Measurements from ENCODE around the gene GBP7.

The GBP7 gene

DNA sequence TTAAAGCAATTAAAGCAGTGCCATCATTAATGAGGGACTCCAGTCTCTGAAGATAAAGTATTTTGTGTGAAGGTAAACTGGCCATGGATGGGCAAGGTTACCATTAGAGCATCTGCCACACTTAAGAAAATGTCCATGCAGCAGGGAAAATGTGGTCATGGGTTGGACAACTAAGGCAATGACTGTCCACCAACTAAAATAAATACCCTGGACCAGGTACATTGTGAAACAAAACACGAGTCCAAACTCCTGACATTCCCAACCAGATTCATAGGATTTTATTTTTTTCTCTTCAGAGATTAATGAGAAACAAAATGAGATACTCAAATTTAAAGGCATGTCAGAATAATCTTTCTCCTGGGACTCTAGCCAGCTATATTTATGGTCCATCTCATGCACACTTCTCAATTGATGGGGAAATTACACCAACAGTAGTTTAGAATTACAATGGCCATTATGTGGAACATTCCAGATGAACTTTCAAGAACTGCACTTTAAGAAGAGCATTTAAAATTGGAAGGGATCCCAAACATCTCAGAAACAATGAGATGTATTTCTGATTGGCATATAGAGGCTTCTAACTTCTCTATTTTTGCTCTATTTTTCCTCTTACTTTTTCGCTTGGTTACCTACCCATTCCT, 8.1 kb downstream of the GBP7 start:
- H3K9ac ChIP-seq (ENCODE audit: low read depth, low read length), result no peak overlapping the region
- H3K4me3 ChIP-seq (ENCODE audit: low read length), result no peak overlapping the region
- no peaks in the 10 kb centered on the region for H3K4me1 ChIP-seq (ENCODE audit: insufficient read depth, low read length)
- no peaks in the 10 kb centered on the region for H3K9me3 ChIP-seq (ENCODE audit: insufficient read depth, low read depth, low read length)
- no peaks in the 10 kb centered on the region for H3K27me3 ChIP-seq (ENCODE audit: insufficient read depth, low read length)
- H3K27ac ChIP-seq (ENCODE audit: low read length), result no peak overlapping the region
- no peaks in the 10 kb centered on the region for H3K36me3 ChIP-seq (ENCODE audit: insufficient read depth, low read depth, low read length)

DNA sequence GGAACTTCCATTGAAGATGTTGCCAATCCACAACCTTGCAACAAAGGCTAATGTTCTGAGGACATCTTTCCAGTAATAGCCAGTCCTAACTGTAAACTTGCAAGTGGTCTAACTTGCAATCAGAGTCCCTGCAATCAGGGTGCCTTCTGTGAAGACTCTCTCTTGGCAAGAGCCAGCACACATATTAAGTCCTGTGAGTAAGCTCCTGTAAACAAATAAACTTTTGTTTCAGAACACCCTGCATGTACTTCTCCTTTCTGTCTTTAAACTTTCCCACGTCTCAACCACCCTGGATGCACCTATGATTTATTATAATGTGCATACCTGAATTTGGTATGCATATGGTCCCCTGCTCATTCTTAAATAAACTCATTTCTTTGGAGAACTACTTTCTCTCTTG, 9.1 kb downstream of the GBP7 start:
- H3K9ac ChIP-seq (ENCODE audit: low read depth, low read length), result no peak overlapping the region
- no peaks in the 10 kb centered on the region for H3K9me3 ChIP-seq (ENCODE audit: insufficient read depth, low read depth, low read length)
- H3K4me1 ChIP-seq (ENCODE audit: insufficient read depth, low read length), result no peaks in the 10 kb centered on the region
- no peak overlapping the region for H3K4me3 ChIP-seq (ENCODE audit: low read length)
- no peak overlapping the region for H3K27ac ChIP-seq (ENCODE audit: low read length)
- H3K27me3 ChIP-seq (ENCODE audit: insufficient read depth, low read length), result no peaks in the 10 kb centered on the region
- H3K36me3 ChIP-seq (ENCODE audit: insufficient read depth, low read depth, low read length), result no peaks in the 10 kb centered on the region

DNA sequence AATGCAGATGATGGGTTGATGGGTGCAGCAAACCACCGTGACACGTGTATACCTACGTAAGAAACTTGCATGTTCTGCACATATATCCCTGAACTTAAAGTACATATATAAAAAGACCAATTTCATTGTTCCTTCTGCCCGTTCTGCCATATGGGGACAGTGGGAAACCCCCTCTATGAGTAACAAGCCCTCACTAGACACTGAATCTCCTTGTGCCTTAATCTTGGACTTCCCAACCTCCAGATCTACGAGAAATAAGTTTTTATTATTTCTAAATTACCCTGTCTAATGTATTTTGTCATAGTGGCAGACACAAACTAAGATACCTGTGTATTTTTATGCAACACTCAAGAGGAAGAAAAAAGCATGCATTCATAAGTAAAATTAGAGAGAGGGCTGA, 10.0 kb downstream of the GBP7 start:
- Histone ChIP-seq H3K4me3 (ENCODE audit: low read length) (no peak overlapping the region), H3K4me1 (ENCODE audit: insufficient read depth, low read length) (no peaks in the 10 kb centered on the region), H3K9me3 (ENCODE audit: insufficient read depth, low read depth, low read length) (no peaks in the 10 kb centered on the region), H3K27ac (ENCODE audit: low read length) (no peak overlapping the region), H3K9ac (ENCODE audit: low read depth, low read length) (no peak overlapping the region), H3K36me3 (ENCODE audit: insufficient read depth, low read depth, low read length) (no peaks in the 10 kb centered on the region), H3K27me3 (ENCODE audit: insufficient read depth, low read length) (no peaks in the 10 kb centered on the region)

- no peaks in the 10 kb centered on the region for H3K36me3 ChIP-seq (ENCODE audit: insufficient read depth, low read depth, low read length)
- H3K9me3 ChIP-seq (ENCODE audit: insufficient read depth, low read depth, low read length), result no peaks in the 10 kb centered on the region
- H3K4me1 ChIP-seq (ENCODE audit: insufficient read depth, low read length), result no peaks in the 10 kb centered on the region
These were observed 24.8 kb downstream of the GBP7 start for GRCh38 chr1:89151047-89151446.

GRCh38 chr1:89149976-89150375, 25.8 kb downstream of the GBP7 start:
- Histone ChIP-seq H3K9me3 (ENCODE audit: insufficient read depth, low read depth, low read length) (no peaks in the 10 kb centered on the region), H3K36me3 (ENCODE audit: insufficient read depth, low read depth, low read length) (no peaks in the 10 kb centered on the region), H3K9ac (ENCODE audit: low read depth, low read length) (no peak overlapping the region), H3K4me1 (ENCODE audit: insufficient read depth, low read length) (no peaks in the 10 kb centered on the region), H3K27ac (ENCODE audit: low read length) (no peak overlapping the region), H3K4me3 (ENCODE audit: low read length) (no peak overlapping the region), H3K27me3 (ENCODE audit: insufficient read depth, low read length) (no peaks in the 10 kb centered on the region)

More at GRCh38 chr1:89151047-89151446, 24.8 kb downstream of the GBP7 start:
- H3K9ac ChIP-seq (ENCODE audit: low read depth, low read length), result no peak overlapping the region
- no peak overlapping the region for H3K27ac ChIP-seq (ENCODE audit: low read length)
- no peaks in the 10 kb centered on the region for H3K27me3 ChIP-seq (ENCODE audit: insufficient read depth, low read length)
- no peak overlapping the region for H3K4me3 ChIP-seq (ENCODE audit: low read length)

DNA sequence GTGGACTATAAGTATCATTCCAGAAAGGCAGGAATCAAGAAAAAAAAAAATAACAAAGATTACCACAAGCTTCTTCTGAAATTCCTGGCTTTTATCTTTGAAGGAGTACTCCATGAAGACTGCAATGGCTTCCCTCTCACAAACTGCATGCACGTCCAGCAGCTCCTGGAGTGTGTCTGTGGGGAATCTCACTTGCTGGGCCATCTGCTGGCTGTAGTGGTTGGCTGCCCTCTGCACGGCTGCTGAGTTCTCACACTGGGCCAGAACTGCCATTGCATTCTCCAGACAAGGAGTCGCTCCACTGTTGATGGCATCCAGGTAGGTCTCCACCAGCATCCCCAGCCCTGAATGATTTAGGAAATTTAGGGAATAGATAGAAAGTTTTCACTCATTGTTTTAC, 26.6 kb downstream of the GBP7 start:
- Histone ChIP-seq H3K4me3 (ENCODE audit: low read length) (no peak overlapping the region), H3K27me3 (ENCODE audit: insufficient read depth, low read length) (no peaks in the 10 kb centered on the region), H3K9ac (ENCODE audit: low read depth, low read length) (no peak overlapping the region), H3K27ac (ENCODE audit: low read length) (no peak overlapping the region), H3K4me1 (ENCODE audit: insufficient read depth, low read length) (no peaks in the 10 kb centered on the region), H3K9me3 (ENCODE audit: insufficient read depth, low read depth, low read length) (no peaks in the 10 kb centered on the region), H3K36me3 (ENCODE audit: insufficient read depth, low read depth, low read length) (no peaks in the 10 kb centered on the region)

DNA sequence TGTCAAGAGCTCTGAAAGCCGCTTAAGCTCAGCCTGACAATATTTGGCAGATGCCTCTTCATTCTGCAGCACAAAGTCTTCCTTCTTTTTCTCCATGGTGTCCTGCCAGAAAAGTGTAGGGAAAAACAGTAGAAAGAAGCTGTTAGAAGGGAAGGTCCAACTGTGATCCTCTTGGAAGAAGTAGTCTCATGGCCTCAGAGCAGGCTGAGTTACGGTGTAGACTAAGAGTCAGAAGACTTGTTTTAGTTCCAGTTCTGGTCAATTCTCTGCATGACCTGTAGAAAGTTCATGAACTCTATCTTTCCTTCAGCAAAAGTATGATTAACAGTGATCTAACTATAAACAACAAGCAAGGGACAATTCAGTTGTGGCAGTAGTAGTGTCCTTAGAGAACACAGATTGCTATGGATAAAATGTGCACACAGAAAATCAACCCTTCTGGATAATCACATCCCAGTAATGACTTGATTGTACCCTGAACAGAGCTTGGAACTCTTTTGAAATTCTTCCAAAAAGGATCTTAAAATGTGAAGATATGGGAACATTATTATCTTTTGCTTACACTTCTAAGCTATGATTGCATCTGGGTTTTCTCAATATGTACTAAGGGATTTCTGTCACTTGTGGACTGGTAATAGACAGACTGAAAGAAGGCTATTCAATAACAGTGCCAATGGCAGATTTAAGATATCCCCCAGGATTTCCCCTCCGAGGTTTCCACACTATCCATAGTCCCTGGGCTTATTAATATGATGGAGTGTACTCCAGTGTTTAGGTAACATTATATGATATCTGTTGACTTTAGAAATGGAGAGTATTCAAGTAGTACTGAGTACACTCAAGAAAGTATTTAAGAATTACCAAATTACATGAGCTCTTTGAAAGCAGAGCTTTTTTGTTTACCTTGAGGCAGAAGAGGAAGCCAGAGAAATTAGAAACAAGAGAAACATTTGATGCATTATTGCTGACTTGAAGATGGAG, 27.8 kb downstream of the GBP7 start:
- no peaks in the 10 kb centered on the region for H3K36me3 ChIP-seq (ENCODE audit: insufficient read depth, low read depth, low read length)
- H3K27me3 ChIP-seq (ENCODE audit: insufficient read depth, low read length), result no peaks in the 10 kb centered on the region
- no peaks in the 10 kb centered on the region for H3K9me3 ChIP-seq (ENCODE audit: insufficient read depth, low read depth, low read length)
- no peaks in the 10 kb centered on the region for H3K4me1 ChIP-seq (ENCODE audit: insufficient read depth, low read length)
- H3K4me3 ChIP-seq (ENCODE audit: low read length), result no peak overlapping the region
- H3K27ac ChIP-seq (ENCODE audit: low read length), result no peak overlapping the region
- no peak overlapping the region for H3K9ac ChIP-seq (ENCODE audit: low read depth, low read length)

- Histone ChIP-seq H3K9me3 (ENCODE audit: insufficient read depth, low read depth, low read length) (no peaks in the 10 kb centered on the region), H3K27ac (ENCODE audit: low read length) (no peak overlapping the region), H3K27me3 (ENCODE audit: insufficient read depth, low read length) (no peaks in the 10 kb centered on the region), H3K4me3 (ENCODE audit: low read length) (no peak overlapping the region), H3K36me3 (ENCODE audit: insufficient read depth, low read depth, low read length) (no peaks in the 10 kb centered on the region), H3K9ac (ENCODE audit: low read depth, low read length) (no peak overlapping the region), H3K4me1 (ENCODE audit: insufficient read depth, low read length) (no peaks in the 10 kb centered on the region)
These were observed 29.1 kb downstream of the GBP7 start for GRCh38 chr1:89146721-89147120.

DNA sequence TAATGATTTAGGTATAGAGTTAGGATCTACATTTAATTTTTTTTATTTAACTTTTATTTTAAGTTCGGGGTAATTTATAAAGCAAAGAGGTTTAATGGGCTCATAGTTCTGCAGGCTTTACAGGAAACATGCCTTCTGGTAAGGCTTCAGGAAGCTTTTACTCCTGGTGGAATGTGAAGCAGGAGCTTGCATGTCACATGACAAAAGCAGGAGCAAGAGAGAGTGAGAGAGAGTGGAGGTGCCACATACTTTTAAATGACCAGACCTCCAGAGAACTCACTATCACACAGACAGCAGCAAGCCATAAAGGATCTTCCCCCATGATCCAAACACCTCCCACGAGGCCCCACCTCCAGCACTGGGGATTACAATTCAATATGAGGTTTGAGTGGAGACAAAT, 32.3 kb downstream of the GBP7 start:
- H3K4me1 ChIP-seq (ENCODE audit: insufficient read depth, low read length), result no peaks in the 10 kb centered on the region
- H3K36me3 ChIP-seq (ENCODE audit: insufficient read depth, low read depth, low read length), result no peaks in the 10 kb centered on the region
- no peak overlapping the region for H3K27ac ChIP-seq (ENCODE audit: low read length)
- no peak overlapping the region for H3K4me3 ChIP-seq (ENCODE audit: low read length)
- no peak overlapping the region for H3K9ac ChIP-seq (ENCODE audit: low read depth, low read length)
- H3K27me3 ChIP-seq (ENCODE audit: insufficient read depth, low read length), result no peaks in the 10 kb centered on the region
- no peaks in the 10 kb centered on the region for H3K9me3 ChIP-seq (ENCODE audit: insufficient read depth, low read depth, low read length)

- Histone ChIP-seq H3K4me1 (ENCODE audit: insufficient read depth, low read length) (no peaks in the 10 kb centered on the region), H3K27me3 (ENCODE audit: insufficient read depth, low read length) (no peaks in the 10 kb centered on the region), H3K9ac (ENCODE audit: low read depth, low read length) (no peak overlapping the region), H3K36me3 (ENCODE audit: insufficient read depth, low read depth, low read length) (no peaks in the 10 kb centered on the region), H3K4me3 (ENCODE audit: low read length) (no peak overlapping the region), H3K27ac (ENCODE audit: low read length) (no peak overlapping the region), H3K9me3 (ENCODE audit: insufficient read depth, low read depth, low read length) (no peaks in the 10 kb centered on the region)
These were observed 33.6 kb downstream of the GBP7 start for GRCh38 chr1:89142160-89142559.

DNA sequence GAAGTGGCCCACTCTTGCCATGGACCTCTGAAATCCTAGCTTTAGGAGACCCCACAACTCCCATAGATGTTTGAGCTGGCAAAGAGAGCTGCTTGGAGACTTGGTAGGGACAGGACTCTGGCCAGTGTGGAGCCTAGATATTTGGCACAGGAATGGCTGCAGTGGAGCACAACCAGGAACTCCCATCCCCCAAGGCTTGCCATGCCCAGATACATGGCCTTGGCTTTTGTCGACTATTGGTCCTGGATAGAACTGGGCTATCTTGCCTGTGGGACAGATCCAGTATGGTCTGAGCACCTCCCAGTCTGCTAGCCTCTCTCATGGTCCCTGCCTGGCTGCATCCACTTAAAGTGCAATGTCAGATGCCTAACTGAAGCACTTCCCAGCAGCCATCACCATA, 42.1 kb downstream of the GBP7 start:
- Histone ChIP-seq H3K27ac (ENCODE audit: low read length) (no peak overlapping the region), H3K4me1 (ENCODE audit: insufficient read depth, low read length) (no peaks in the 10 kb centered on the region), H3K27me3 (ENCODE audit: insufficient read depth, low read length) (no peaks in the 10 kb centered on the region), H3K4me3 (ENCODE audit: low read length) (no peak overlapping the region), H3K9ac (ENCODE audit: low read depth, low read length) (no peak overlapping the region), H3K9me3 (ENCODE audit: insufficient read depth, low read depth, low read length) (no peaks in the 10 kb centered on the region), H3K36me3 (ENCODE audit: insufficient read depth, low read depth, low read length) (no peaks in the 10 kb centered on the region)

DNA sequence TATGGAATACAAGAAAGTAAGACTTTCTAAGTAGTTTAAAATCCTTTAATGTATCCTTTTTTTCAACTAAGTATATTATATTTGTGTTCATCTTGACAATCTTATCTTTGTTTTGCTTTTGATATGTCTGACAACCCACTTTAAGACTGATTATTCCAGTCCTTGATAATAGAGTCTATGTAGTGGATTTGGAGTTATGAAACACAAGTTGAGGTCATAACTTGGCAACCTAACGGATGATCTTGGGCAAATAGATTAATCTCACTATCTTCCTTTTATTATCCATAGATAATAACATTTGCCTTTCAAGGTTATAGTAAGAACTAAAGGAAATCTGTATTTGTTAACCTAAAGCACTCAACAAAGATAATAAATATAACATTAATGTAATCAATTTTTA, 45.1 kb downstream of the GBP7 start:
- Histone ChIP-seq H3K9me3 (ENCODE audit: insufficient read depth, low read depth, low read length) (no peaks in the 10 kb centered on the region), H3K27me3 (ENCODE audit: insufficient read depth, low read length) (no peaks in the 10 kb centered on the region), H3K36me3 (ENCODE audit: insufficient read depth, low read depth, low read length) (no peaks in the 10 kb centered on the region), H3K4me3 (ENCODE audit: low read length) (no peak overlapping the region), H3K9ac (ENCODE audit: low read depth, low read length) (no peak overlapping the region), H3K27ac (ENCODE audit: low read length) (no peak overlapping the region), H3K4me1 (ENCODE audit: insufficient read depth, low read length) (no peaks in the 10 kb centered on the region)
